Fibroblast of lung (primary cell): ENCODE results near the gene MALAT1. TPM values are rescaled to one million over a fixed set of nuclear protein-coding genes. Genes with fewer than 3 reads are reported as not detected.

ENCODE experiments used
- DNase-seq, 2 donors: peaks; one replicate each; pipeline versions ENCODE4 v3.0.0 to v3.0.0-alpha.2; 2010; ENCODE audit warnings: low read depth in 2 of 2
- H2AFZ ChIP-seq: 2 replicates; pipeline ENCODE4 v1.5.1; 2012; ENCODE audit warnings: low read length, control low read depth, inconsistent platforms
- H3K27ac ChIP-seq: 2 replicates; pipeline ENCODE4 v1.5.1; 2011; ENCODE audit warnings: low read length, control low read depth; ENCODE audit not compliant: insufficient read depth
- H3K27me3 ChIP-seq: 2 replicates; pipeline ENCODE4 v1.5.1; 2011; ENCODE audit warnings: mild to moderate bottlenecking, low read length; ENCODE audit not compliant: control insufficient read depth, insufficient read depth
- H3K36me3 ChIP-seq: 2 replicates; pipeline ENCODE4 v1.5.1; 2011; ENCODE audit warnings: low read length; ENCODE audit not compliant: control insufficient read depth, insufficient read depth
- H3K4me1 ChIP-seq: 2 replicates; pipeline ENCODE4 v1.5.1; 2011; ENCODE audit warnings: low read length; ENCODE audit not compliant: control insufficient read depth, insufficient read depth; ENCODE audit errors: extremely low read depth
- H3K4me2 ChIP-seq: 2 replicates; pipeline ENCODE4 v1.5.1; 2011; ENCODE audit warnings: low read length, control low read depth; ENCODE audit not compliant: insufficient read depth; ENCODE audit errors: extremely low read depth
- H3K4me3 ChIP-seq, 4 experiments: fragments of 200-600 bp in 1 of 4; sonication (generic) in 1 of 4; replicated peaks in 1 of 4; 2 replicates each; pipeline ENCODE4 v1.5.1; 2011 to 2016; ENCODE audit warnings: low read length in 4 of 4, low read depth in 3 of 4, mild to moderate bottlenecking in 3 of 4, control low read depth in 2 of 4, inconsistent platforms in 1 of 4, mixed read lengths in 1 of 4; ENCODE audit not compliant: insufficient read depth in 1 of 4; ENCODE audit errors: control extremely low read depth in 1 of 4
- H3K79me2 ChIP-seq: 2 replicates; pipeline ENCODE4 v1.5.1; 2012; ENCODE audit warnings: mild to moderate bottlenecking, low read length, inconsistent platforms; ENCODE audit not compliant: control insufficient read depth, insufficient read depth
- H3K9ac ChIP-seq: 2 replicates; pipeline ENCODE4 v1.5.1; 2011; ENCODE audit warnings: mild to moderate bottlenecking, low read length, control low read depth; ENCODE audit not compliant: insufficient read depth
- H3K9me3 ChIP-seq: 2 replicates; pipeline ENCODE4 v1.5.1; 2012; ENCODE audit warnings: low read depth, low read length; ENCODE audit not compliant: control insufficient read depth, insufficient read depth
- H4K20me1 ChIP-seq: 2 replicates; pipeline ENCODE4 v1.5.1; 2011; ENCODE audit warnings: low read length; ENCODE audit not compliant: control insufficient read depth, insufficient read depth; ENCODE audit errors: extremely low read depth
- CTCF ChIP-seq, 2 donors: IDR thresholded peaks in 1 of 2; conservative IDR thresholded peaks in 1 of 2; 1 replicate in 1 of 2; 2 replicates in 1 of 2; pipeline ENCODE4 v1.5.1; 2011 to 2012; ENCODE audit warnings: low read length in 2 of 2, control low read depth in 1 of 2, inconsistent platforms in 1 of 2, low read depth in 1 of 2, mild to moderate bottlenecking in 1 of 2
- EZH2 ChIP-seq: IDR thresholded peaks from 2 replicates; pipeline ENCODE4 v1.5.1; 2012; ENCODE audit warnings: low read length, control low read depth, mild to moderate bottlenecking; ENCODE audit errors: missing control alignments
- polyA plus RNA-seq, 2 donors: library from polyadenylated mRNA; depleted of rRNA in 1 of 2; stranded (reverse) in 1 of 2; unstranded in 1 of 2; fragments of >200 nt; gene quantifications; 2 replicates each; pipeline ENCODE4 v1.2.1, GENCODE V29; 2011 to 2012; ENCODE audit warnings: missing spikeins in 1 of 2
- total RNA-seq: library from RNA; depleted of rRNA; stranded (reverse); fragments of >200 nt; gene quantifications from 2 replicates; pipeline ENCODE4 v1.2.1, GENCODE V29; 2014

MALAT1 gene
- total and polyA plus RNA-seq, 2 donors (not counting 1 experiment from before 2014, with no cell fraction given), result 583 to 21,991 TPM

- DNase-seq, result peak; percentile 61 to 79
- peaks cover 3% of the 10 kb centered on the region for H4K20me1 ChIP-seq
- H3K9ac ChIP-seq, result peak overlapping the region; percentile 88
- H3K9me3 ChIP-seq, result no peaks in the 10 kb centered on the region
- peak overlapping the region; percentile 72 to 98 (median 76) for H3K4me3 ChIP-seq
- TF ChIP-seq CTCF (conservative IDR thresholded peaks at IDR 0.05 in 1 of 2, IDR thresholded peaks at IDR 0.05 in 1 of 2; ENCODE audit: low read depth in 1 of 2, low read length in 2 of 2) (no peak), EZH2 (no peak)
- H3K36me3 ChIP-seq, result peaks cover 4% of the 10 kb centered on the region
- peaks cover 19% of the 10 kb centered on the region for H3K4me1 ChIP-seq
- peaks cover 79% of the 10 kb centered on the region for H3K79me2 ChIP-seq
- no peak overlapping the region for H2AFZ ChIP-seq
- peak overlapping the region; percentile 88 for H3K4me2 ChIP-seq
- H3K27ac ChIP-seq, result peak overlapping the region; percentile 100
- no peaks in the 10 kb centered on the region for H3K27me3 ChIP-seq
Measured at GRCh38 chr11:65498042-65498726, 661 bp upstream of the MALAT1 start.

GRCh38 chr11:65498727-65498976 is 193 bp upstream of the MALAT1 start:
- no peak for DNase-seq
- H3K9ac ChIP-seq, result peak overlapping the region; percentile 88
- H4K20me1 ChIP-seq, result peaks cover 3% of the 10 kb centered on the region
- peak overlapping the region; percentile 72 to 98 (median 76) for H3K4me3 ChIP-seq
- H3K36me3 ChIP-seq, result peaks cover 4% of the 10 kb centered on the region
- peak overlapping the region; percentile 100 for H3K27ac ChIP-seq
- H2AFZ ChIP-seq, result no peak overlapping the region
- peaks cover 80% of the 10 kb centered on the region for H3K79me2 ChIP-seq
- TF ChIP-seq CTCF (conservative IDR thresholded peaks at IDR 0.05 in 1 of 2, IDR thresholded peaks at IDR 0.05 in 1 of 2; ENCODE audit: low read depth in 1 of 2, low read length in 2 of 2) (no peak), EZH2 (no peak)
- H3K4me1 ChIP-seq, result peaks cover 14% of the 10 kb centered on the region
- H3K9me3 ChIP-seq, result no peaks in the 10 kb centered on the region
- H3K4me2 ChIP-seq, result peak overlapping the region; percentile 88
- H3K27me3 ChIP-seq, result no peaks in the 10 kb centered on the region

- H3K4me2 ChIP-seq, result peak overlapping the region; percentile 51
- TF ChIP-seq CTCF (conservative IDR thresholded peaks at IDR 0.05 in 1 of 2, IDR thresholded peaks at IDR 0.05 in 1 of 2; ENCODE audit: low read depth in 1 of 2, low read length in 2 of 2), result no peak
- no peak for TF ChIP-seq EZH2
- peak overlapping the region; percentile 100 for H3K27ac ChIP-seq
- H3K36me3 ChIP-seq, result peaks cover 4% of the 10 kb centered on the region
- no peak overlapping the region for H2AFZ ChIP-seq
- H3K79me2 ChIP-seq, result peaks cover 90% of the 10 kb centered on the region
- no peaks in the 10 kb centered on the region for H3K27me3 ChIP-seq
- H4K20me1 ChIP-seq, result peaks cover 7% of the 10 kb centered on the region
- H3K9ac ChIP-seq, result peak overlapping the region; percentile 97
- H3K4me1 ChIP-seq, result peaks cover 12% of the 10 kb centered on the region
- peak overlapping the region; percentile 72 to 98 (median 76) for H3K4me3 ChIP-seq
- H3K9me3 ChIP-seq, result no peaks in the 10 kb centered on the region
- peak in 1 of 2 donors; percentile 29 for DNase-seq
Measured at GRCh38 chr11:65499713-65500386, 1.0 kb downstream of the MALAT1 start.
